ENCODE results near the gene BCOR. TPM values are rescaled to one million over a fixed set of nuclear protein-coding genes. Genes with fewer than 3 reads are reported as not detected.

Gene BCOR
- total and polyA plus RNA-seq, 2 of the 13 experiments (the other 11 are each of a cell fraction or from before 2014, with no cell fraction given) = 14.3 to 15.2 TPM

GRCh38 chrX:40086569-40087335 lies 11.0 kb downstream of the BCOR start (continued):
- TF ChIP-seq, protein P1, sequence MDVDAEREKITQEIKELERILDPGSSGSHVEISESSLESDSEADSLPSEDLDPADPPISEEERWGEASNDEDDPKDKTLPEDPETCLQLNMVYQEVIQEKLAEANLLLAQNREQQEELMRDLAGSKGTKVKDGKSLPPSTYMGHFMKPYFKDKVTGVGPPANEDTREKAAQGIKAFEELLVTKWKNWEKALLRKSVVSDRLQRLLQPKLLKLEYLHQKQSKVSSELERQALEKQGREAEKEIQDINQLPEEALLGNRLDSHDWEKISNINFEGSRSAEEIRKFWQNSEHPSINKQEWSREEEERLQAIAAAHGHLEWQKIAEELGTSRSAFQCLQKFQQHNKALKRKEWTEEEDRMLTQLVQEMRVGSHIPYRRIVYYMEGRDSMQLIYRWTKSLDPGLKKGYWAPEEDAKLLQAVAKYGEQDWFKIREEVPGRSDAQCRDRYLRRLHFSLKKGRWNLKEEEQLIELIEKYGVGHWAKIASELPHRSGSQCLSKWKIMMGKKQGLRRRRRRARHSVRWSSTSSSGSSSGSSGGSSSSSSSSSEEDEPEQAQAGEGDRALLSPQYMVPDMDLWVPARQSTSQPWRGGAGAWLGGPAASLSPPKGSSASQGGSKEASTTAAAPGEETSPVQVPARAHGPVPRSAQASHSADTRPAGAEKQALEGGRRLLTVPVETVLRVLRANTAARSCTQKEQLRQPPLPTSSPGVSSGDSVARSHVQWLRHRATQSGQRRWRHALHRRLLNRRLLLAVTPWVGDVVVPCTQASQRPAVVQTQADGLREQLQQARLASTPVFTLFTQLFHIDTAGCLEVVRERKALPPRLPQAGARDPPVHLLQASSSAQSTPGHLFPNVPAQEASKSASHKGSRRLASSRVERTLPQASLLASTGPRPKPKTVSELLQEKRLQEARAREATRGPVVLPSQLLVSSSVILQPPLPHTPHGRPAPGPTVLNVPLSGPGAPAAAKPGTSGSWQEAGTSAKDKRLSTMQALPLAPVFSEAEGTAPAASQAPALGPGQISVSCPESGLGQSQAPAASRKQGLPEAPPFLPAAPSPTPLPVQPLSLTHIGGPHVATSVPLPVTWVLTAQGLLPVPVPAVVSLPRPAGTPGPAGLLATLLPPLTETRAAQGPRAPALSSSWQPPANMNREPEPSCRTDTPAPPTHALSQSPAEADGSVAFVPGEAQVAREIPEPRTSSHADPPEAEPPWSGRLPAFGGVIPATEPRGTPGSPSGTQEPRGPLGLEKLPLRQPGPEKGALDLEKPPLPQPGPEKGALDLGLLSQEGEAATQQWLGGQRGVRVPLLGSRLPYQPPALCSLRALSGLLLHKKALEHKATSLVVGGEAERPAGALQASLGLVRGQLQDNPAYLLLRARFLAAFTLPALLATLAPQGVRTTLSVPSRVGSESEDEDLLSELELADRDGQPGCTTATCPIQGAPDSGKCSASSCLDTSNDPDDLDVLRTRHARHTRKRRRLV (CRISPR knock-in tag; IDR thresholded peaks at IDR 0.05) = no peak
- no peak for TF ChIP-seq ZNF761 (CRISPR knock-in tag; conservative IDR thresholded peaks at IDR 0.05)
- TF ChIP-seq KLF11 (CRISPR knock-in tag; IDR thresholded peaks at IDR 0.05) = no peak
- TF ChIP-seq, protein P2, sequence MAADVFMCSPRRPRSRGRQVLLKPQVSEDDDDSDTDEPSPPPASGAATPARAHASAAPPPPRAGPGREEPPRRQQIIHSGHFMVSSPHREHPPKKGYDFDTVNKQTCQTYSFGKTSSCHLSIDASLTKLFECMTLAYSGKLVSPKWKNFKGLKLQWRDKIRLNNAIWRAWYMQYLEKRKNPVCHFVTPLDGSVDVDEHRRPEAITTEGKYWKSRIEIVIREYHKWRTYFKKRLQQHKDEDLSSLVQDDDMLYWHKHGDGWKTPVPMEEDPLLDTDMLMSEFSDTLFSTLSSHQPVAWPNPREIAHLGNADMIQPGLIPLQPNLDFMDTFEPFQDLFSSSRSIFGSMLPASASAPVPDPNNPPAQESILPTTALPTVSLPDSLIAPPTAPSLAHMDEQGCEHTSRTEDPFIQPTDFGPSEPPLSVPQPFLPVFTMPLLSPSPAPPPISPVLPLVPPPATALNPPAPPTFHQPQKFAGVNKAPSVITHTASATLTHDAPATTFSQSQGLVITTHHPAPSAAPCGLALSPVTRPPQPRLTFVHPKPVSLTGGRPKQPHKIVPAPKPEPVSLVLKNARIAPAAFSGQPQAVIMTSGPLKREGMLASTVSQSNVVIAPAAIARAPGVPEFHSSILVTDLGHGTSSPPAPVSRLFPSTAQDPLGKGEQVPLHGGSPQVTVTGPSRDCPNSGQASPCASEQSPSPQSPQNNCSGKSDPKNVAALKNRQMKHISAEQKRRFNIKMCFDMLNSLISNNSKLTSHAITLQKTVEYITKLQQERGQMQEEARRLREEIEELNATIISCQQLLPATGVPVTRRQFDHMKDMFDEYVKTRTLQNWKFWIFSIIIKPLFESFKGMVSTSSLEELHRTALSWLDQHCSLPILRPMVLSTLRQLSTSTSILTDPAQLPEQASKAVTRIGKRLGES (CRISPR knock-in tag; IDR thresholded peaks at IDR 0.05; ENCODE audit: borderline replicate concordance) = no peak
- TF ChIP-seq, protein P3, sequence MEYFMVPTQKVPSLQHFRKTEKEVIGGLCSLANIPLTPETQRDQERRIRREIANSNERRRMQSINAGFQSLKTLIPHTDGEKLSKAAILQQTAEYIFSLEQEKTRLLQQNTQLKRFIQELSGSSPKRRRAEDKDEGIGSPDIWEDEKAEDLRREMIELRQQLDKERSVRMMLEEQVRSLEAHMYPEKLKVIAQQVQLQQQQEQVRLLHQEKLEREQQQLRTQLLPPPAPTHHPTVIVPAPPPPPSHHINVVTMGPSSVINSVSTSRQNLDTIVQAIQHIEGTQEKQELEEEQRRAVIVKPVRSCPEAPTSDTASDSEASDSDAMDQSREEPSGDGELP (IDR thresholded peaks at IDR 0.05; ENCODE audit: borderline replicate concordance, low read depth) = 0 out of 2 replicates have a peak, but pooled peaks have one; percentile 23
- TF ChIP-seq IKZF1 (IDR thresholded peaks at IDR 0.05) = no peak
- TF ChIP-seq ZFYVE20 (CRISPR knock-in tag; IDR thresholded peaks at IDR 0.05; ENCODE audit: borderline replicate concordance, low read depth) = no peak
